Fibroblast of pulmonary artery (primary cell): ENCODE data around the gene ACTMAP.

Source experiments
- DNase-seq: peaks from one replicate; pipeline ENCODE4 v3.0.0-alpha.2; 2010; ENCODE audit warnings: low read depth
- H3K4me3 ChIP-seq: replicated peaks from 2 replicates; pipeline ENCODE4 v1.5.1; 2011; ENCODE audit warnings: low read depth, mild to moderate bottlenecking, control low read depth, low read length, moderate library complexity
- CTCF ChIP-seq: IDR thresholded peaks from 2 replicates; pipeline ENCODE4 v1.5.1; 2011; ENCODE audit warnings: mild to moderate bottlenecking, control low read depth, low read length, inconsistent platforms; ENCODE audit errors: missing control alignments

Gene ACTMAP

GRCh38 chr19:40691421-40692211 is 58.7 kb downstream of the ACTMAP start:
- no peak overlapping the region for H3K4me3 ChIP-seq
- no peak for TF ChIP-seq CTCF
- DNase-seq = no peak
